ENCODE measurements around the gene GNG7.

DNA sequence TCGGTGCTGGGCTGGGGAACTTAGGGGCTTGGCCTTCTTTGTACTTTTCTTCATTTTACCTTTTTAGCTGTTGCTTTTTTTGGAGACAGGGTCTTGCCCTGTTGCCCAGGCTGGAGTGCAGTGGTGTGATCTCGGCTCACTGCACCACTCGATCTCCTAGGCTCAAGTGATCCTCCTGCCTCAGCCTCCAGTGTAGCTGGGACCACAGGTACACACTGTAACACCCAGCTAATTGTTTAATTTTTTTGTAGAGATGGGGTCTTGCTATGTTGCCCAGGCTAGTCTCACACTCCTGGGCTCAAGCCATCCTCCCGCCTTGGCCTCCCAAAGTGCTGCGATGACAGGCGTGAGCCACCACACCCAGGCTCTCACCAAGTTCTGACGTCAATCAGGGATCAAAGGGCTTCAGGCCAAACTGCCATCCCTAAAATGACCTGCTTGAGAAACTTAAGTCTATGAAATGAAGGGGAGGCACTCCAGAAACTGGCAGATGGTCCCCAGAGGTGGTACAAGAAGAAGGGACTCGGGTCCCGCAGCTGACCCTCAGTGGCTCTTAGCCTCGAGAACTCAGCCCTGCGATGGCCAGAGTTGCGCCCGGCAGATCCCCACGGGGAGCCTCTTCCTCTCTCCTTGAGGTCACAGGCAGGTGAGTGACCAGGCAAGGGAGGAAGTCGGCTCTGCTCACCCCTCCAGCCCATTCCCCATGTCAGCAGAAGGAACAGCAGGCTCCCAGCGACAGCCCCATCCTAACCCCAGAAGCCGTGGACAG is 61.7 kb downstream of the GNG7 start:
- TF ChIP-seq, protein P1, sequence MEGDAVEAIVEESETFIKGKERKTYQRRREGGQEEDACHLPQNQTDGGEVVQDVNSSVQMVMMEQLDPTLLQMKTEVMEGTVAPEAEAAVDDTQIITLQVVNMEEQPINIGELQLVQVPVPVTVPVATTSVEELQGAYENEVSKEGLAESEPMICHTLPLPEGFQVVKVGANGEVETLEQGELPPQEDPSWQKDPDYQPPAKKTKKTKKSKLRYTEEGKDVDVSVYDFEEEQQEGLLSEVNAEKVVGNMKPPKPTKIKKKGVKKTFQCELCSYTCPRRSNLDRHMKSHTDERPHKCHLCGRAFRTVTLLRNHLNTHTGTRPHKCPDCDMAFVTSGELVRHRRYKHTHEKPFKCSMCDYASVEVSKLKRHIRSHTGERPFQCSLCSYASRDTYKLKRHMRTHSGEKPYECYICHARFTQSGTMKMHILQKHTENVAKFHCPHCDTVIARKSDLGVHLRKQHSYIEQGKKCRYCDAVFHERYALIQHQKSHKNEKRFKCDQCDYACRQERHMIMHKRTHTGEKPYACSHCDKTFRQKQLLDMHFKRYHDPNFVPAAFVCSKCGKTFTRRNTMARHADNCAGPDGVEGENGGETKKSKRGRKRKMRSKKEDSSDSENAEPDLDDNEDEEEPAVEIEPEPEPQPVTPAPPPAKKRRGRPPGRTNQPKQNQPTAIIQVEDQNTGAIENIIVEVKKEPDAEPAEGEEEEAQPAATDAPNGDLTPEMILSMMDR (IDR thresholded peaks at IDR 0.05), result no peak
- no peak for TF ChIP-seq POLR2AphosphoS5 (IDR thresholded peaks at IDR 0.05)
- TF ChIP-seq POLR2A (IDR thresholded peaks at IDR 0.05), result no peak
